Body of pancreas (tissue), 4 donors: Measurements from ENCODE around the gene KRT74.

Source experiments
- CTCF ChIP-seq, 7 experiments: fragments of 450-650 bp in 4 of 7; fragments of 200-600 bp in 3 of 7; sonication (generic) in 3 of 7; IDR thresholded peaks; one replicate each; pipeline ENCODE4 v1.5.1; 2016 to 2019; ENCODE audit warnings: antibody characterized with exemption in 7 of 7
- POLR2A ChIP-seq, 3 donors: fragments of 450-650 bp; IDR thresholded peaks; one replicate each; pipeline ENCODE4 v1.6.1; 2016; ENCODE audit warnings: antibody characterized with exemption in 3 of 3, mild to moderate bottlenecking in 2 of 3

GRCh38 chr12:52521175-52521567, 52.5 kb downstream of the KRT74 start:
- TF ChIP-seq CTCF (IDR thresholded peaks at IDR 0.05) (no peak), POLR2A (IDR thresholded peaks at IDR 0.05) (no peak)
